GM12801 (cell line): ENCODE data around the gene TECTA.

Source experiments
- CTCF ChIP-seq: IDR thresholded peaks from one replicate; pipeline ENCODE4 v1.5.1; 2011; ENCODE audit warnings: control low read depth; ENCODE audit not compliant: insufficient read length; ENCODE audit errors: extremely low read depth

TECTA gene

GRCh38 chr11:121231576-121232278 is 130.7 kb downstream of the TECTA start:
- no peak for TF ChIP-seq CTCF

GRCh38 chr11:121235057-121235456 is 134.0 kb downstream of the TECTA start:
- TF ChIP-seq CTCF = no peak

GRCh38 chr11:121236115-121237001 is 135.3 kb downstream of the TECTA start:
- no peak for TF ChIP-seq CTCF

GRCh38 chr11:121237686-121238658 is 136.9 kb downstream of the TECTA start:
- no peak for TF ChIP-seq CTCF

- no peak for TF ChIP-seq CTCF
Measured at GRCh38 chr11:121238956-121239355, 137.9 kb downstream of the TECTA start.

GRCh38 chr11:121240650-121241303 is 139.7 kb downstream of the TECTA start:
- no peak for TF ChIP-seq CTCF
